ENCODE data around the gene PRKG2.
A peak's percentile ranks its signal among the peaks of the same experiment; 100 is the strongest.

Gene PRKG2, protein sequence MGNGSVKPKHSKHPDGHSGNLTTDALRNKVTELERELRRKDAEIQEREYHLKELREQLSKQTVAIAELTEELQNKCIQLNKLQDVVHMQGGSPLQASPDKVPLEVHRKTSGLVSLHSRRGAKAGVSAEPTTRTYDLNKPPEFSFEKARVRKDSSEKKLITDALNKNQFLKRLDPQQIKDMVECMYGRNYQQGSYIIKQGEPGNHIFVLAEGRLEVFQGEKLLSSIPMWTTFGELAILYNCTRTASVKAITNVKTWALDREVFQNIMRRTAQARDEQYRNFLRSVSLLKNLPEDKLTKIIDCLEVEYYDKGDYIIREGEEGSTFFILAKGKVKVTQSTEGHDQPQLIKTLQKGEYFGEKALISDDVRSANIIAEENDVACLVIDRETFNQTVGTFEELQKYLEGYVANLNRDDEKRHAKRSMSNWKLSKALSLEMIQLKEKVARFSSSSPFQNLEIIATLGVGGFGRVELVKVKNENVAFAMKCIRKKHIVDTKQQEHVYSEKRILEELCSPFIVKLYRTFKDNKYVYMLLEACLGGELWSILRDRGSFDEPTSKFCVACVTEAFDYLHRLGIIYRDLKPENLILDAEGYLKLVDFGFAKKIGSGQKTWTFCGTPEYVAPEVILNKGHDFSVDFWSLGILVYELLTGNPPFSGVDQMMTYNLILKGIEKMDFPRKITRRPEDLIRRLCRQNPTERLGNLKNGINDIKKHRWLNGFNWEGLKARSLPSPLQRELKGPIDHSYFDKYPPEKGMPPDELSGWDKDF

DNA sequence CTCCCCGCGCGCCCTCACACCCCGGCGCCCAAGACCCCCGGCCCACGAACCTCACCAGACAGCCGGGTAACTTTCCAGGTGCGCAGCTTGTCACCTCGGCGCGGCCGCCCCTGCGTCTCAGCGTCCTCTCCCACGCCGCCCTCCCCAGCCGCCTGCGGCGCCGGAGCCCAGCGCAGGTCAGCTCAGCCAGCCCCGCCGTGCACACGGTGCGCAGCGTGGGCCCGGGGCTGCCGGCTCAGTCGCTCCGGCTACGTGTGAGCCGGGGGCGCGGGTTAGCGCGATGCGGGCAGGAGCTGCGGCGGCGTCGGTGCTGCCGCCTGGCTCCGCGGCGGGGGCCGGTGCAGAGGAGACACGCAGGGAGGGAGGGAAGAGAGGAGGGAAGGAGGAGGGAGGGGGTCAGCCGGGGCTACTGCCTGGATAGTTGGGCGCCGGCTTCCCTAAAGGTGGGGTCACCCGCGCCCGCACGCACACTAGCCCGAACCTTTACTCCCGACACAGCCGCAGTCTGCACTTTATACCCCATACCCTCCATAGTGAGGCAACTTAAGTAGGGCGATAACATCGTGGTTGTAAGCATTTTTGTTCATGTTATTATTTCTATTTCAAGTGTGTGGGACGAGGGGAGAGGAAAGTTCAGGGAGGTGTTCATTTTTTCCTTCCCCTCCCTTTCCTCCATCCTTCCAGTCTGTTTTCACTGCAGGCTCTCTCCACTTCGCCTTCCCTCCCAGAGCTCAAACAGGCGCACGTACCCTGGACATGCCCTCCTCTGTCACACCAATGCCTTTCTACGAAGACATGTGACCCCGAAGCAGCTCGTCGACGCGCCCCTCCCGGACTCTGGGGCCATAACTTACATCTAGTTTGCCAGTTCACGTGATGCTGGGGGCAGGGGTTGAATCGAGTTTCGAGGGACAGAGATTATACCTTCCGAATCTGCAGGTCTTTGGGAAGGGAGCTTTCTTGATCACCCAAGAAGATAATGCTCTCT is at the start of gene PRKG2:
Gene PRKG2 (minus strand): TSS at position 342 of the 988 bp plus-strand sequence. CDS start 10,175 bp downstream, outside the sequence.
- peak; percentile 11 for DNase-seq (ENCODE audit: low read depth, low spot score)
- in situ Hi-C loops (cut with HindIII; ENCODE audit: low sequenced_read_pairs) = no loop called here
- TF ChIP-seq CTCF (IDR thresholded peaks at IDR 0.05; ENCODE audit: low read depth, low read length) = no peak
- H3K4me3 ChIP-seq (ENCODE audit: low read depth, low read length) = peak within 1 kb of the TSS; percentile 44

GRCh38 chr4:81260443-81261101 is 45.5 kb upstream of the PRKG2 start:
- in situ Hi-C loops (cut with HindIII; ENCODE audit: low sequenced_read_pairs) = no loop called here
- TF ChIP-seq CTCF (IDR thresholded peaks at IDR 0.05; ENCODE audit: low read depth, low read length) = peak; percentile 45
- no peak overlapping the region for H3K4me3 ChIP-seq (ENCODE audit: low read depth, low read length)
- no peak for DNase-seq (ENCODE audit: low read depth, low spot score)

DNA sequence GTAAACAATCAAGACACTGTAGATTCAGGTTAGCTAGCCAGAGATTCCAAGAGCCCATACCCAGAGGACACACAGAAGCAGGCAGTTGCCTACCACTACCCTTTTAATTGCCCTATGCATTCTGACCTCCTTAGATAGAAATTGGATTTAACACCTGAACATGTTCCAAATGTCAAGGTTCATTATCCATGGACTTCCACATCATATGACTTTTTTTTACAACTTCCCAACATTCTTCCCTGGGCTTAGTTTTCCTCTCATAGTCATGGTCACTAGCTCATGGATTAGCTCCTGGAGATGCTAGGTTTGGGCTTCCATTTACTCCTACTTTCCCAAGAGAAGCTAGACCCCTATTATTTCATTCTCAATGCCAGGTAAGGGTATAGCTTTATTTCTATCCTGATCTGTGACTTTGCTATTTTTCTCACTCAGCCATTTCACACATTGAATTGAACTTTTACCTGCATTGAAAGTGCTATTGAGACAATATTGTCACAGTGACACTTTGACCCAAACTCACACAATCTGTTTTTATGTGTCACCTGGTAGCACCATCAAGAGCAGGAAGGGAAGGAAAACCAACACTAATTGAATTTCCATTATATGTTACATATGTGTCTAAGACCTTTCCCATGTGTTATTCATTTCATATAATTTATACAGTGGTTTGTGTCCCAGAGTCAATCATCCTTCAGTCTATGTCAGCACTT is 44.0 kb upstream of the PRKG2 start:
- in situ Hi-C loops (cut with HindIII; ENCODE audit: low sequenced_read_pairs) = no loop called here
- no peak for DNase-seq (ENCODE audit: low read depth, low spot score)
- TF ChIP-seq CTCF (IDR thresholded peaks at IDR 0.05; ENCODE audit: low read depth, low read length) = no peak
- no peak overlapping the region for H3K4me3 ChIP-seq (ENCODE audit: low read depth, low read length)

DNA sequence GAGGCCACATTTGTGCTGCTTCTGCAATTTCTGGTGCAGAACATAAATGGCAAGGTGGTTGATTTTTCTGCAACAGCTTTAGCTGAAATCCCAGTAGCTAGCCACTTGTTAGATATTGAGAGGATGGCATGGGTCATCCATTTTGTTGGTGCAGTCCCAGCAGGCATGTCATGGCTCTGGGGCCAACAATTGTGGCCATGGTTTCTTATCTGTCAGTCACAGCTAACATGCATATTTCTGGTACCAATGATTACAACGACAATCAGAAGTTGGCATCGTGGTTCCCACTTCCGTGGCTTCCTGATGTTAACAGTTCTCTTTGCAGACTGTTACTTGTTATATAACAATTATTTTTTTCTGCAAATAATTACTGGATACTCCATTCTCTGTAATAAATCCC is 42.8 kb upstream of the PRKG2 start:
- no peak for TF ChIP-seq CTCF (IDR thresholded peaks at IDR 0.05; ENCODE audit: low read depth, low read length)
- in situ Hi-C loops (cut with HindIII; ENCODE audit: low sequenced_read_pairs) = no loop called here
- H3K4me3 ChIP-seq (ENCODE audit: low read depth, low read length) = no peak overlapping the region

DNA sequence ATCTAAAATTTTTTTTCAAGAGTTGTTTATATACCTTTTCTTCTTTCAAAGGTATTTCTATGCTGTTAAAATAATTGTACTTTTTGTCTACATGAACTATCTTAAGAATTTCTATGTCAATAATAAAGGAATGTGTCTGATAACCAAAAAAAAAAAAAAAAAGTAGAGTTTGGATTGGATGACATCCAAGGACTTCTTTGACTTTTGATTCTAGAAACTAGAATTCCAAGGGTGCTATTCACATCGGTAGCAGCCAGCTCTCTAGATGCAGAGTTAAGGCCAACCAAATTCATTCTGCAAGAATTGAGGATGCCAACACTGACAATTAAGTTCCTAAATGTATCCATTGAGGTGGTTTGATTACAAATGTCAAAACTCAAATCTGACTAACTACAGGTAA is 42.0 kb upstream of the PRKG2 start:
- in situ Hi-C loops (cut with HindIII; ENCODE audit: low sequenced_read_pairs) = no loop called here
- no peak for TF ChIP-seq CTCF (IDR thresholded peaks at IDR 0.05; ENCODE audit: low read depth, low read length)
- peak; percentile 67 for DNase-seq (ENCODE audit: low read depth, low spot score)
- no peak overlapping the region for H3K4me3 ChIP-seq (ENCODE audit: low read depth, low read length)

More for the DNA sequence above, 42.8 kb upstream of the PRKG2 start:
- DNase-seq (ENCODE audit: low read depth, low spot score) = no peak

Data from astrocyte of the spinal cord (primary cell).